HEK293 (cell line): ENCODE results near the gene CACNA2D3.

Experiments used
- CTCF ChIA-PET: fragments of 350-600 bp; formaldehyde crosslinking; extraction: SDS; loops from one replicate; lab custom pipeline; 2021; ENCODE audit warnings: antibody characterized with exemption; lab: Yijun Ruan, JAX
- POLR2A ChIA-PET: fragments of 300-600 bp; formaldehyde crosslinking; extraction: SDS; loops from one replicate; lab custom pipeline; 2020; ENCODE audit warnings: antibody characterized with exemption, inconsistent platforms; lab: Yijun Ruan, JAX
- H3K27ac ChIP-seq: fragments of 200-500 bp; sonication (Bioruptor generic); 2 replicates; pipeline ENCODE4 v1.5.1; 2014; ENCODE audit warnings: low read depth, low read length, control low read depth, inconsistent platforms; ENCODE audit errors: extremely low read depth
- H3K36me3 ChIP-seq, 2 experiments: fragments of 200-500 bp in 1 of 2; sonication (Bioruptor generic) in 1 of 2; 1 replicate in 1 of 2; 2 replicates in 1 of 2; pipeline ENCODE4 v1.5.1; 2014 to 2017; ENCODE audit warnings: inconsistent platforms in 2 of 2, low read length in 2 of 2; ENCODE audit not compliant: control insufficient read depth in 2 of 2, insufficient read depth in 1 of 2
- H3K4me1 ChIP-seq: fragments of 200-500 bp; sonication (Bioruptor generic); 2 replicates; pipeline ENCODE4 v1.5.1; 2014; ENCODE audit warnings: mild to moderate bottlenecking, low read length, inconsistent platforms; ENCODE audit not compliant: control insufficient read depth, insufficient read depth
- H3K4me3 ChIP-seq: 2 replicates; pipeline ENCODE4 v1.5.1; 2011; ENCODE audit warnings: low read depth, mild to moderate bottlenecking, control low read depth, low read length, moderate library complexity
- H3K9me3 ChIP-seq: fragments of 200-500 bp; sonication (Bioruptor generic); 2 replicates; pipeline ENCODE4 v1.5.1; 2014; ENCODE audit warnings: low read depth, low read length, inconsistent platforms; ENCODE audit not compliant: control insufficient read depth, insufficient read depth
- KLF1 ChIP-seq: fragments of 450-650 bp; formaldehyde crosslinking; IDR thresholded peaks from 2 replicates; pipeline ENCODE4 v1.5.1; 2016; ENCODE audit warnings: missing biosample characterization, missing genetic modification characterization
- KLF10 ChIP-seq: fragments of 450-650 bp; IDR thresholded peaks from 2 replicates; pipeline ENCODE4 v1.5.1; 2018; ENCODE audit warnings: missing biosample characterization, mild to moderate bottlenecking, missing genetic modification characterization
- KLF16 ChIP-seq: fragments of 450-650 bp; formaldehyde crosslinking; IDR thresholded peaks from 2 replicates; pipeline ENCODE4 v1.5.1; 2017; ENCODE audit warnings: missing biosample characterization, missing genetic modification characterization
- MEIS1 ChIP-seq: sonication (generic); formaldehyde crosslinking; IDR thresholded peaks from 2 replicates; pipeline ENCODE4 v1.8.1; 2022; ENCODE audit warnings: missing genetic modification reagents, mild to moderate bottlenecking, borderline replicate concordance
- MYNN ChIP-seq: fragments of 450-650 bp; formaldehyde crosslinking; IDR thresholded peaks from 2 replicates; pipeline ENCODE4 v1.5.1; 2016; ENCODE audit warnings: missing biosample characterization, missing genetic modification characterization, borderline replicate concordance
- PRDM6 ChIP-seq: fragments of 450-650 bp; formaldehyde crosslinking; IDR thresholded peaks from 2 replicates; pipeline ENCODE4 v1.5.1; 2017; ENCODE audit warnings: missing biosample characterization, missing genetic modification characterization
- SETDB1 ChIP-seq: IDR thresholded peaks from one replicate; pipeline ENCODE4 v1.6.1; 2017; ENCODE audit warnings: mild to moderate bottlenecking, low read length, moderate library complexity, mixed read lengths; ENCODE audit not compliant: insufficient read length
- ZBTB1 ChIP-seq: fragments of 450-650 bp; formaldehyde crosslinking; IDR thresholded peaks from 2 replicates; pipeline ENCODE4 v1.5.1; 2016; ENCODE audit warnings: missing biosample characterization, missing genetic modification characterization
- ZBTB20 ChIP-seq: fragments of 450-650 bp; formaldehyde crosslinking; IDR thresholded peaks from 2 replicates; pipeline ENCODE4 v1.5.1; 2016; ENCODE audit warnings: missing biosample characterization, missing genetic modification characterization
- ZBTB48 ChIP-seq: fragments of 450-650 bp; formaldehyde crosslinking; IDR thresholded peaks from 2 replicates; pipeline ENCODE4 v1.5.1; 2016; ENCODE audit warnings: missing biosample characterization, missing genetic modification characterization
- ZFP37 ChIP-seq: fragments of 450-650 bp; formaldehyde crosslinking; IDR thresholded peaks from 2 replicates; pipeline ENCODE4 v1.5.1; 2016; ENCODE audit warnings: missing biosample characterization, missing genetic modification characterization
- ZNF10 ChIP-seq: fragments of 450-650 bp; formaldehyde crosslinking; IDR thresholded peaks from 2 replicates; pipeline ENCODE4 v1.5.1; 2017; ENCODE audit warnings: missing biosample characterization, missing genetic modification characterization
- ZNF311 ChIP-seq: fragments of 450-650 bp; formaldehyde crosslinking; IDR thresholded peaks from 2 replicates; pipeline ENCODE4 v1.5.1; 2017; ENCODE audit warnings: missing biosample characterization, missing genetic modification characterization, borderline replicate concordance
- ZNF341 ChIP-seq: fragments of 450-650 bp; formaldehyde crosslinking; IDR thresholded peaks from 2 replicates; pipeline ENCODE4; 2016; ENCODE audit warnings: low read depth, missing biosample characterization, missing genetic modification characterization
- ZNF561 ChIP-seq: fragments of 450-650 bp; IDR thresholded peaks from 2 replicates; pipeline ENCODE4 v1.5.1; 2018; ENCODE audit warnings: missing biosample characterization, missing genetic modification characterization, borderline replicate concordance
- ZNF610 ChIP-seq: fragments of 450-650 bp; formaldehyde crosslinking; IDR thresholded peaks from 2 replicates; pipeline ENCODE4 v1.5.1; 2016; ENCODE audit warnings: missing biosample characterization, missing genetic modification characterization, borderline replicate concordance
- ZNF654 ChIP-seq: fragments of 450-650 bp; formaldehyde crosslinking; IDR thresholded peaks from 2 replicates; pipeline ENCODE4 v1.5.1; 2016; ENCODE audit warnings: low read depth, missing biosample characterization, missing genetic modification characterization
- ZNF692 ChIP-seq: fragments of 450-650 bp; formaldehyde crosslinking; IDR thresholded peaks from 2 replicates; pipeline ENCODE4 v1.5.1; 2016; ENCODE audit warnings: missing biosample characterization, missing genetic modification characterization
- ZNF747 ChIP-seq: fragments of 450-650 bp; formaldehyde crosslinking; IDR thresholded peaks from 2 replicates; pipeline ENCODE4 v1.5.1; 2016; ENCODE audit warnings: missing biosample characterization, missing genetic modification characterization
- ZNF76 ChIP-seq: fragments of 450-650 bp; formaldehyde crosslinking; IDR thresholded peaks from 2 replicates; pipeline ENCODE4; 2016; ENCODE audit warnings: low read depth, missing biosample characterization, missing genetic modification characterization, borderline replicate concordance
- ZNF785 ChIP-seq: fragments of 450-650 bp; formaldehyde crosslinking; IDR thresholded peaks from 2 replicates; pipeline ENCODE4 v1.5.1; 2016; ENCODE audit warnings: missing biosample characterization, missing genetic modification characterization
- ZNF792 ChIP-seq: fragments of 450-650 bp; formaldehyde crosslinking; IDR thresholded peaks from 2 replicates; pipeline ENCODE4 v1.5.1; 2016; ENCODE audit warnings: missing biosample characterization, missing genetic modification characterization
- TF ChIP-seq, protein P1 (sequence below): fragments of 450-650 bp; formaldehyde crosslinking; IDR thresholded peaks from 2 replicates; pipeline ENCODE4 v1.5.1; 2016; ENCODE audit warnings: missing biosample characterization, missing genetic modification characterization
- TF ChIP-seq, protein P2 (sequence below): fragments of 450-650 bp; formaldehyde crosslinking; IDR thresholded peaks from 2 replicates; pipeline ENCODE4 v1.5.1; 2016; ENCODE audit warnings: missing biosample characterization, missing genetic modification characterization
- TF ChIP-seq, protein P3 (sequence below): fragments of 450-650 bp; formaldehyde crosslinking; IDR thresholded peaks from 2 replicates; pipeline ENCODE4 v1.5.0; 2017; ENCODE audit warnings: missing biosample characterization, missing genetic modification characterization, borderline replicate concordance

Gene CACNA2D3

GRCh38 chr3:54671511-54671910 lies 549.2 kb downstream of the CACNA2D3 start (continued):
- TF ChIP-seq MYNN, result no peak
- no peak for TF ChIP-seq ZFP37 (tag by site-specific recombination)
- no peak for TF ChIP-seq ZNF10 (tag by site-specific recombination)
- TF ChIP-seq ZBTB1 (tag by site-specific recombination), result no peak
- TF ChIP-seq KLF16, result no peak

GRCh38 chr3:54676087-54676486 lies 553.7 kb downstream of the CACNA2D3 start:
- no peak overlapping the region for H3K4me3 ChIP-seq
- ChIA-PET CTCF (no interaction called here), POLR2A (no interaction called here)
- no peaks in the 10 kb centered on the region for H3K4me1 ChIP-seq
- no peak overlapping the region for H3K27ac ChIP-seq
- no peaks in the 10 kb centered on the region for H3K9me3 ChIP-seq
- no peaks in the 10 kb centered on the region for H3K36me3 ChIP-seq
- TF ChIP-seq, protein P1, sequence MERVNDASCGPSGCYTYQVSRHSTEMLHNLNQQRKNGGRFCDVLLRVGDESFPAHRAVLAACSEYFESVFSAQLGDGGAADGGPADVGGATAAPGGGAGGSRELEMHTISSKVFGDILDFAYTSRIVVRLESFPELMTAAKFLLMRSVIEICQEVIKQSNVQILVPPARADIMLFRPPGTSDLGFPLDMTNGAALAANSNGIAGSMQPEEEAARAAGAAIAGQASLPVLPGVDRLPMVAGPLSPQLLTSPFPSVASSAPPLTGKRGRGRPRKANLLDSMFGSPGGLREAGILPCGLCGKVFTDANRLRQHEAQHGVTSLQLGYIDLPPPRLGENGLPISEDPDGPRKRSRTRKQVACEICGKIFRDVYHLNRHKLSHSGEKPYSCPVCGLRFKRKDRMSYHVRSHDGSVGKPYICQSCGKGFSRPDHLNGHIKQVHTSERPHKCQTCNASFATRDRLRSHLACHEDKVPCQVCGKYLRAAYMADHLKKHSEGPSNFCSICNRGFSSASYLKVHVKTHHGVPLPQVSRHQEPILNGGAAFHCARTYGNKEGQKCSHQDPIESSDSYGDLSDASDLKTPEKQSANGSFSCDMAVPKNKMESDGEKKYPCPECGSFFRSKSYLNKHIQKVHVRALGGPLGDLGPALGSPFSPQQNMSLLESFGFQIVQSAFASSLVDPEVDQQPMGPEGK, result no peak
- TF ChIP-seq ZNF311 (tag by site-specific recombination) (no peak), SETDB1 (no peak), ZNF785 (tag by site-specific recombination) (no peak), MEIS1 (CRISPR knock-in tag) (no peak), ZNF654 (tag by site-specific recombination) (no peak), ZNF561 (tag by site-specific recombination) (no peak), KLF10 (tag by site-specific recombination) (no peak), ZBTB48 (tag by site-specific recombination) (no peak), KLF1 (tag by site-specific recombination) (no peak), ZNF610 (no peak), ZNF747 (tag by site-specific recombination) (no peak), ZNF341 (tag by site-specific recombination) (no peak), ZNF792 (tag by site-specific recombination) (no peak), ZBTB20 (tag by site-specific recombination) (no peak), PRDM6 (tag by site-specific recombination) (no peak), ZNF692 (tag by site-specific recombination) (no peak), ZNF76 (tag by site-specific recombination) (no peak)
- TF ChIP-seq, protein P2, sequence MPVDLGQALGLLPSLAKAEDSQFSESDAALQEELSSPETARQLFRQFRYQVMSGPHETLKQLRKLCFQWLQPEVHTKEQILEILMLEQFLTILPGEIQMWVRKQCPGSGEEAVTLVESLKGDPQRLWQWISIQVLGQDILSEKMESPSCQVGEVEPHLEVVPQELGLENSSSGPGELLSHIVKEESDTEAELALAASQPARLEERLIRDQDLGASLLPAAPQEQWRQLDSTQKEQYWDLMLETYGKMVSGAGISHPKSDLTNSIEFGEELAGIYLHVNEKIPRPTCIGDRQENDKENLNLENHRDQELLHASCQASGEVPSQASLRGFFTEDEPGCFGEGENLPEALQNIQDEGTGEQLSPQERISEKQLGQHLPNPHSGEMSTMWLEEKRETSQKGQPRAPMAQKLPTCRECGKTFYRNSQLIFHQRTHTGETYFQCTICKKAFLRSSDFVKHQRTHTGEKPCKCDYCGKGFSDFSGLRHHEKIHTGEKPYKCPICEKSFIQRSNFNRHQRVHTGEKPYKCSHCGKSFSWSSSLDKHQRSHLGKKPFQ, result no peak
- TF ChIP-seq, protein P3, sequence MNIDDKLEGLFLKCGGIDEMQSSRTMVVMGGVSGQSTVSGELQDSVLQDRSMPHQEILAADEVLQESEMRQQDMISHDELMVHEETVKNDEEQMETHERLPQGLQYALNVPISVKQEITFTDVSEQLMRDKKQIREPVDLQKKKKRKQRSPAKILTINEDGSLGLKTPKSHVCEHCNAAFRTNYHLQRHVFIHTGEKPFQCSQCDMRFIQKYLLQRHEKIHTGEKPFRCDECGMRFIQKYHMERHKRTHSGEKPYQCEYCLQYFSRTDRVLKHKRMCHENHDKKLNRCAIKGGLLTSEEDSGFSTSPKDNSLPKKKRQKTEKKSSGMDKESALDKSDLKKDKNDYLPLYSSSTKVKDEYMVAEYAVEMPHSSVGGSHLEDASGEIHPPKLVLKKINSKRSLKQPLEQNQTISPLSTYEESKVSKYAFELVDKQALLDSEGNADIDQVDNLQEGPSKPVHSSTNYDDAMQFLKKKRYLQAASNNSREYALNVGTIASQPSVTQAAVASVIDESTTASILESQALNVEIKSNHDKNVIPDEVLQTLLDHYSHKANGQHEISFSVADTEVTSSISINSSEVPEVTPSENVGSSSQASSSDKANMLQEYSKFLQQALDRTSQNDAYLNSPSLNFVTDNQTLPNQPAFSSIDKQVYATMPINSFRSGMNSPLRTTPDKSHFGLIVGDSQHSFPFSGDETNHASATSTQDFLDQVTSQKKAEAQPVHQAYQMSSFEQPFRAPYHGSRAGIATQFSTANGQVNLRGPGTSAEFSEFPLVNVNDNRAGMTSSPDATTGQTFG, result no peak
